Spleen (tissue), 11 donors: ENCODE measurements around the gene TNFAIP8. TPM values are rescaled to one million over a fixed set of nuclear protein-coding genes. Genes with fewer than 3 reads are reported as not detected.
A peak's percentile ranks its signal among the peaks of the same experiment; 100 is the strongest.

ENCODE experiments used
- DNase-seq: peaks from one replicate; pipeline ENCODE4 v3.0.0-alpha.2; 2020
- H3K27ac ChIP-seq, 8 donors: fragments of 200-600 bp; sonication (generic) in 7 of 8; 1 replicate in 4 of 8; 2 replicates in 4 of 8; pipeline versions ENCODE4 v1.5.0 to v1.8.0; 2016 to 2021; ENCODE audit warnings: inconsistent platforms in 4 of 8, mild to moderate bottlenecking in 4 of 8, moderate library complexity in 1 of 8
- H3K27me3 ChIP-seq, 7 donors: fragments of 200-600 bp; sonication (generic) in 6 of 7; replicated peaks in 1 of 7; 1 replicate in 4 of 7; 2 replicates in 3 of 7; pipeline versions ENCODE4 v1.5.0 to v1.8.0; 2016 to 2021; ENCODE audit warnings: inconsistent platforms in 3 of 7, mild to moderate bottlenecking in 1 of 7
- H3K36me3 ChIP-seq, 6 donors: fragments of 200-600 bp; sonication (generic) in 5 of 6; 1 replicate in 4 of 6; 2 replicates in 2 of 6; pipeline versions ENCODE4 v1.5.0 to v1.8.0; 2016 to 2021; ENCODE audit warnings: inconsistent platforms in 2 of 6
- H3K4me1 ChIP-seq, 6 donors: fragments of 200-600 bp; sonication (generic) in 5 of 6; 1 replicate in 3 of 6; 2 replicates in 3 of 6; pipeline versions ENCODE4 v1.5.0 to v1.8.0; 2016 to 2021; ENCODE audit warnings: inconsistent platforms in 3 of 6
- H3K4me3 ChIP-seq, 8 donors: fragments of 200-600 bp; sonication (generic) in 7 of 8; 1 replicate in 4 of 8; 2 replicates in 4 of 8; pipeline versions ENCODE4 v1.5.0 to v1.8.0; 2016 to 2021; ENCODE audit warnings: inconsistent platforms in 4 of 8, mild to moderate bottlenecking in 4 of 8, moderate library complexity in 2 of 8
- H3K9me3 ChIP-seq, 8 donors: fragments of 200-600 bp; sonication (generic) in 7 of 8; 1 replicate in 4 of 8; 2 replicates in 4 of 8; pipeline versions ENCODE4 v1.5.0 to v1.8.0; 2016 to 2021; ENCODE audit warnings: inconsistent platforms in 4 of 8
- POLR2A ChIP-seq, 3 donors: fragments of 450-650 bp; IDR thresholded peaks; one replicate each; pipeline ENCODE4 v1.5.1; 2017; ENCODE audit warnings: antibody characterized with exemption in 3 of 3, mild to moderate bottlenecking in 1 of 3
- POLR2AphosphoS5 ChIP-seq, 3 donors: sonication (generic); formaldehyde crosslinking; IDR thresholded peaks; one replicate each; pipeline ENCODE4 v1.5.1; 2017; ENCODE audit warnings: antibody characterized with exemption in 3 of 3
- WGBS, 5 donors: extraction: QIAGEN DNeasy Blood & Tissue Kit in 3 of 5; methylation state at CpG; one replicate each; pipeline versions ENCODE4 v1.1.5 to v1.1.7; 2013 to 2018; 5-methylcytosine and 5-hydroxymethylcytosine counted together
- intact Hi-C: fragments of 100-400 bp; cut with DNase I; formaldehyde crosslinking; loops from one replicate; pipeline ENCODE4 v1.15.0; 2023; ENCODE audit warnings: low total_unique reads
- polyA plus RNA-seq, 3 donors: library from polyadenylated mRNA; stranded (reverse); fragments of 200-250 nt; gene quantifications; one replicate each; pipeline ENCODE4 v1.2.1, GENCODE V29; 2013
- total RNA-seq, 7 donors: library from RNA; depleted of rRNA in 3 of 7; stranded (reverse); fragments of >200 nt in 3 of 7; fragmentation: NEBNext Ultra II Directional in 4 of 7; extraction: Animal tissue kit (Norgen Biotek cat#: 25700) in 4 of 7; gene quantifications; one replicate each; pipeline versions ENCODE4 v1.1.0 to v1.2.1, GENCODE V29; 2016 to 2021
- TF ChIP-seq, protein P1 (sequence below), 11 experiments: fragments of 200-600 bp in 7 of 11; fragments of 450-650 bp in 4 of 11; sonication (generic) in 4 of 11; IDR thresholded peaks in 8 of 11; conservative IDR thresholded peaks in 3 of 11; 1 replicate in 7 of 11; 2 replicates in 4 of 11; pipeline versions ENCODE4 v1.4.0 to v1.8.0; 2016 to 2021; ENCODE audit warnings: antibody characterized with exemption in 11 of 11, inconsistent platforms in 4 of 11, mild to moderate bottlenecking in 1 of 11
- donor health status: healthy with polysubstance abuse.
- donor health status: DM: no; HTN: no; CAD: no; lungs with moderate emphysema.
- donor health status: DM: no; HTN: no; CAD: no.
- donor health status: Bipolar disorder and iron deficiency.
- donor health status: healthy.
- donor health status: DM: no; HTN: no; CAD: no.
- donor health status: DM: yes; HTN: yes; CAD: no.

The TNFAIP8 gene
- total and polyA plus RNA-seq, 10 donors: 71.1 to 123 (median 101) TPM

- H3K27ac ChIP-seq: peak overlapping the region in 6 of 8 donors; percentile 7 to 93 (median 62)
- peaks cover 0 to 15% (median 0%) of the 10 kb centered on the region in 6 donors for H3K36me3 ChIP-seq
- no peaks in the 10 kb centered on the region for H3K27me3 ChIP-seq
- 42 to 56% (median 46%) methylated on average over 4 of the region's 4 CpGs for WGBS, 5 donors
- H3K4me1 ChIP-seq: peaks cover 56 to 100% (median 88%) of the 10 kb centered on the region in 6 donors
- no peaks in the 10 kb centered on the region for H3K9me3 ChIP-seq
- no peak for DNase-seq
- TF ChIP-seq POLR2A (IDR thresholded peaks at IDR 0.05) (no peak), POLR2AphosphoS5 (IDR thresholded peaks at IDR 0.05) (no peak)
- intact Hi-C loops: no loop called here
- peak overlapping the region in 1 of 8 donors; percentile 6 for H3K4me3 ChIP-seq
Measured at GRCh38 chr5:119359737-119360413, 4.1 kb downstream of the TNFAIP8 start.

DNA sequence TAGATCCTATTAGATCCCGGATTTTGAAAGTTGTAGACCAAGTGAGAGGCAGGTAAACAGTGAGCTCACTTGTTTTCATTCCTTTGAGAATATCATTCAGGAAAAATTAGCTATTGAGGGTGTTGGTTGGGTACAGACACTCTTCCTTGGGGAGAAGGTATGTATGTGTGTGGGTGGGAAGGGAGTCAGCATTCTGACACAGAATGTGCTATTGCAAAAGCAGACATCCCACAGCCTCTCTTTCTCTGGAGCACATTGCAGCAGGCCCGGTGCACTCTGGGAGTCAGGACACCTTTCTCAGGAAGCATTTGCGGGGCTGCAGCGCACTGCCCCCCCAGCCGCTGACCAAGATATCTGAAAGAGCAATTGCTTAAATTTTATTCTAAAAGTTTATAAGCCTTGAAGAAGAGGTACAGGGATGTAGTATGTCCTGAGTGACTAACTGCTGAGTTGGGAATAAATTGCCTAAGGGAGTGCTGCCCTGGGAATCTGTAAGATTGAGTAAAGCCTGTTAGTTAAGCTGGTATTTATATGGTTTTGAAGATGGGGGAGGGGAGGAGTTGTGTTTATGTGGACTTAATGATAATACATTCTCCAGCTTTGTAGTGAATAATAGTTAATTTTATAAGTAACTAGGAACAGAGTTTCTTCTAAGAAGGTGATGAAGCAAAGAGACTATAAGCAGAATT, 5.2 kb downstream of the TNFAIP8 start:
- intact Hi-C loops: no loop called here
- DNase-seq: no peak
- Histone ChIP-seq H3K27ac (peak overlapping the region in 6 of 8 donors; percentile 32 to 93 (median 64)), H3K9me3 (no peaks in the 10 kb centered on the region), H3K36me3 (peaks cover 0 to 15% (median 0%) of the 10 kb centered on the region in 6 donors), H3K4me1 (peaks cover 60 to 100% (median 92%) of the 10 kb centered on the region in 6 donors), H3K27me3 (no peaks in the 10 kb centered on the region), H3K4me3 (no peak overlapping the region)
- no peak for TF ChIP-seq POLR2A (IDR thresholded peaks at IDR 0.05)
- TF ChIP-seq, protein P1, sequence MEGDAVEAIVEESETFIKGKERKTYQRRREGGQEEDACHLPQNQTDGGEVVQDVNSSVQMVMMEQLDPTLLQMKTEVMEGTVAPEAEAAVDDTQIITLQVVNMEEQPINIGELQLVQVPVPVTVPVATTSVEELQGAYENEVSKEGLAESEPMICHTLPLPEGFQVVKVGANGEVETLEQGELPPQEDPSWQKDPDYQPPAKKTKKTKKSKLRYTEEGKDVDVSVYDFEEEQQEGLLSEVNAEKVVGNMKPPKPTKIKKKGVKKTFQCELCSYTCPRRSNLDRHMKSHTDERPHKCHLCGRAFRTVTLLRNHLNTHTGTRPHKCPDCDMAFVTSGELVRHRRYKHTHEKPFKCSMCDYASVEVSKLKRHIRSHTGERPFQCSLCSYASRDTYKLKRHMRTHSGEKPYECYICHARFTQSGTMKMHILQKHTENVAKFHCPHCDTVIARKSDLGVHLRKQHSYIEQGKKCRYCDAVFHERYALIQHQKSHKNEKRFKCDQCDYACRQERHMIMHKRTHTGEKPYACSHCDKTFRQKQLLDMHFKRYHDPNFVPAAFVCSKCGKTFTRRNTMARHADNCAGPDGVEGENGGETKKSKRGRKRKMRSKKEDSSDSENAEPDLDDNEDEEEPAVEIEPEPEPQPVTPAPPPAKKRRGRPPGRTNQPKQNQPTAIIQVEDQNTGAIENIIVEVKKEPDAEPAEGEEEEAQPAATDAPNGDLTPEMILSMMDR (IDR thresholded peaks at IDR 0.05 in 8 of 11, conservative IDR thresholded peaks at IDR 0.05 in 3 of 11): no peak
- TF ChIP-seq POLR2AphosphoS5 (IDR thresholded peaks at IDR 0.05): no peak
- 62 to 80% (median 77%) methylated on average over 5 of the region's 5 CpGs for WGBS, 5 donors

DNA sequence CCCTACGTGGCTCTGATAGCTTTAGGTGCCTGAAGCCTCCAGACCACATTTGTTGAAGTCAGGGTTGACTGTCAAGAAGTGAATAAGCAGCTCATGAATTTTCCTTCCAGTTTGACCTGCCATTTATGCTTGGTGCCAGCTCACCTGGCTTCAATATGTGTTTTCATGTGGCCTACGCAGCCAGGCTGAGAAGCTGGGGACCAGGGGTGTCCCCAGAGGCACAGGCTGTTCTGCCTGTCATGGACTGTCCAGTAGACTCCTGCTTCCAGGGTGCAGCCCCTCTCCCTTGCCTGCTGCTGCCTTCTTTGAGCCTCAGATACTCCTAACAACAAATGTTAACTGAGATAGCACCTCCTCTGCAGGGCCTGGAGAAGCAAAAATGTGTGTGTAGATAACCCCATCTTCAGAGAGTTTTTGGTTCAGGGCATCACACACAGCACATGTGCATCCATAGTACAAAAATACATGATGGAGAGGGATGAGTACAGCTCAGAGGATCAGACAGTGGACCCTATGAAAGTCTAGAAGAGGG, 5.8 kb downstream of the TNFAIP8 start:
- intact Hi-C loops: no loop called here
- Histone ChIP-seq H3K4me1 (peaks cover 66 to 100% (median 97%) of the 10 kb centered on the region in 6 donors), H3K4me3 (peak overlapping the region in 1 of 8 donors; percentile 0), H3K27ac (peak overlapping the region in 4 of 8 donors; percentile 2 to 93 (median 62)), H3K9me3 (no peaks in the 10 kb centered on the region), H3K27me3 (no peaks in the 10 kb centered on the region), H3K36me3 (peaks cover 0 to 15% (median 0%) of the 10 kb centered on the region in 6 donors)
- no peak for DNase-seq
- TF ChIP-seq POLR2A (IDR thresholded peaks at IDR 0.05) (no peak), POLR2AphosphoS5 (IDR thresholded peaks at IDR 0.05) (no peak)
- TF ChIP-seq, protein P1 (IDR thresholded peaks at IDR 0.05 in 8 of 11, conservative IDR thresholded peaks at IDR 0.05 in 3 of 11): no peak
- WGBS, 5 donors: 79 to 86% (median 80%) methylated on average over 2 of the region's 2 CpGs

GRCh38 chr5:119362714-119363113, 6.9 kb downstream of the TNFAIP8 start:
- intact Hi-C loops: no loop called here
- Histone ChIP-seq H3K27me3 (no peaks in the 10 kb centered on the region), H3K9me3 (no peaks in the 10 kb centered on the region), H3K36me3 (peaks cover 0 to 15% (median 0%) of the 10 kb centered on the region in 6 donors), H3K27ac (peak overlapping the region in 4 of 8 donors; percentile 1 to 89 (median 52)), H3K4me1 (peaks cover 72 to 100% (median 98%) of the 10 kb centered on the region in 6 donors), H3K4me3 (no peak overlapping the region)
- WGBS, 5 donors: 67 to 98% (median 94%) methylated on average over 2 of the region's 2 CpGs
- TF ChIP-seq POLR2AphosphoS5 (IDR thresholded peaks at IDR 0.05) (no peak), POLR2A (IDR thresholded peaks at IDR 0.05) (no peak)
- TF ChIP-seq, protein P1 (IDR thresholded peaks at IDR 0.05 in 8 of 11, conservative IDR thresholded peaks at IDR 0.05 in 3 of 11): no peak
- no peak for DNase-seq
